Gastrocnemius medialis (tissue), 4 donors: Measurements from ENCODE around the gene MAP3K7CL.

Experiments used
- CTCF ChIP-seq, 5 experiments: fragments of 450-650 bp in 3 of 5; fragments of 200-600 bp in 2 of 5; sonication (generic) in 2 of 5; IDR thresholded peaks in 4 of 5; conservative IDR thresholded peaks in 1 of 5; 1 replicate in 4 of 5; 2 replicates in 1 of 5; pipeline ENCODE4 v1.5.1; 2016 to 2019; ENCODE audit warnings: antibody characterized with exemption in 5 of 5, mild to moderate bottlenecking in 3 of 5, moderate library complexity in 3 of 5
- POLR2A ChIP-seq, 2 donors: fragments of 450-650 bp; IDR thresholded peaks; one replicate each; pipeline ENCODE4 v1.6.1; 2017; ENCODE audit warnings: antibody characterized with exemption in 2 of 2, mild to moderate bottlenecking in 2 of 2, moderate library complexity in 2 of 2

- TF ChIP-seq CTCF (IDR thresholded peaks at IDR 0.05 in 4 of 5, conservative IDR thresholded peaks at IDR 0.05 in 1 of 5), result no peak
- no peak for TF ChIP-seq POLR2A (IDR thresholded peaks at IDR 0.05)
Measured at GRCh38 chr21:29172282-29172681, 41.8 kb downstream of the MAP3K7CL start.
